Measurements from ENCODE around the gene FBXO40. TPM values are rescaled to one million over a fixed set of nuclear protein-coding genes. Genes with fewer than 3 reads are reported as not detected.

Gene FBXO40
- total RNA-seq, 1 donor from 2014 or later: not detected

GRCh38 chr3:121662742-121663141, 69.6 kb downstream of the FBXO40 start:
- H3K27ac Mint-ChIP-seq (ENCODE audit: unreplicated experiment): no peak overlapping the region

GRCh38 chr3:121663171-121663847, 70.1 kb downstream of the FBXO40 start:
- no peaks in the 10 kb centered on the region for H3K9me3 Mint-ChIP-seq (ENCODE audit: unreplicated experiment)
- Histone ChIP-seq H3K27me3 (ENCODE audit: insufficient read depth, low read length) (no peaks in the 10 kb centered on the region), H4K20me1 (ENCODE audit: insufficient read depth, low read length) (no peaks in the 10 kb centered on the region), H3K79me2 (ENCODE audit: insufficient read depth, low read length) (no peaks in the 10 kb centered on the region), H3K4me3 (ENCODE audit: insufficient read depth, low read depth, low read length) (no peak overlapping the region), H3K36me3 (ENCODE audit: insufficient read depth, low read length) (peaks cover 40% of the 10 kb centered on the region), H3K9me3 (ENCODE audit: insufficient read depth, low read depth, low read length) (no peaks in the 10 kb centered on the region), H2AFZ (ENCODE audit: low read depth, low read length) (no peak overlapping the region), H3K27ac (ENCODE audit: low read depth, low read length) (no peak overlapping the region), H3K9ac (ENCODE audit: low read length) (no peak overlapping the region), H3K4me1 (ENCODE audit: insufficient read depth, low read length) (no peaks in the 10 kb centered on the region), H3K4me2 (ENCODE audit: low read length) (no peak overlapping the region)
- TF ChIP-seq CTCF (IDR thresholded peaks at IDR 0.05; ENCODE audit: insufficient read depth, low read depth, low read length): no peak
- no peak for TF ChIP-seq EZH2 (IDR thresholded peaks at IDR 0.05; ENCODE audit: insufficient read depth, low read length)
- no peak overlapping the region for H3K27ac Mint-ChIP-seq (ENCODE audit: unreplicated experiment)
- peaks cover 48% of the 10 kb centered on the region for H3K36me3 Mint-ChIP-seq (ENCODE audit: low read depth, unreplicated experiment)
- no peak for DNase-seq (ENCODE audit: low read depth)
- peaks cover 18% of the 10 kb centered on the region for H3K4me1 Mint-ChIP-seq (ENCODE audit: low read depth, unreplicated experiment)
- no peak for FAIRE-seq
- no peaks in the 10 kb centered on the region for H3K27me3 Mint-ChIP-seq (ENCODE audit: low read depth, unreplicated experiment)
- no peak overlapping the region for H3K4me3 Mint-ChIP-seq (ENCODE audit: unreplicated experiment)

More at GRCh38 chr3:121662742-121663141, 69.6 kb downstream of the FBXO40 start:
- TF ChIP-seq CTCF (IDR thresholded peaks at IDR 0.05; ENCODE audit: insufficient read depth, low read depth, low read length) (no peak), EZH2 (IDR thresholded peaks at IDR 0.05; ENCODE audit: insufficient read depth, low read length) (no peak)
- Mint-ChIP-seq H3K9me3 (ENCODE audit: unreplicated experiment) (no peaks in the 10 kb centered on the region), H3K27me3 (ENCODE audit: low read depth, unreplicated experiment) (no peaks in the 10 kb centered on the region), H3K36me3 (ENCODE audit: low read depth, unreplicated experiment) (peaks cover 49% of the 10 kb centered on the region), H3K4me1 (ENCODE audit: low read depth, unreplicated experiment) (peaks cover 18% of the 10 kb centered on the region), H3K4me3 (ENCODE audit: unreplicated experiment) (no peak overlapping the region)
- Histone ChIP-seq H3K79me2 (ENCODE audit: insufficient read depth, low read length) (no peaks in the 10 kb centered on the region), H3K4me1 (ENCODE audit: insufficient read depth, low read length) (no peaks in the 10 kb centered on the region), H3K27ac (ENCODE audit: low read depth, low read length) (no peak overlapping the region), H3K9ac (ENCODE audit: low read length) (no peak overlapping the region), H4K20me1 (ENCODE audit: insufficient read depth, low read length) (no peaks in the 10 kb centered on the region), H3K36me3 (ENCODE audit: insufficient read depth, low read length) (peaks cover 35% of the 10 kb centered on the region), H3K4me3 (ENCODE audit: insufficient read depth, low read depth, low read length) (no peak overlapping the region), H2AFZ (ENCODE audit: low read depth, low read length) (no peak overlapping the region), H3K4me2 (ENCODE audit: low read length) (no peak overlapping the region), H3K9me3 (ENCODE audit: insufficient read depth, low read depth, low read length) (no peaks in the 10 kb centered on the region), H3K27me3 (ENCODE audit: insufficient read depth, low read length) (no peaks in the 10 kb centered on the region)
- FAIRE-seq: no peak
- DNase-seq (ENCODE audit: low read depth): no peak

- no peak overlapping the region for H3K4me2 ChIP-seq (ENCODE audit: low read length)
- H3K4me3 Mint-ChIP-seq (ENCODE audit: unreplicated experiment): no peak overlapping the region
- H3K79me2 ChIP-seq (ENCODE audit: insufficient read depth, low read length): no peaks in the 10 kb centered on the region
- H3K4me1 Mint-ChIP-seq (ENCODE audit: low read depth, unreplicated experiment): peaks cover 18% of the 10 kb centered on the region
- no peaks in the 10 kb centered on the region for H3K9me3 Mint-ChIP-seq (ENCODE audit: unreplicated experiment)
- DNase-seq (ENCODE audit: low read depth): no peak
- H3K36me3 Mint-ChIP-seq (ENCODE audit: low read depth, unreplicated experiment): peaks cover 46% of the 10 kb centered on the region
- H3K27ac Mint-ChIP-seq (ENCODE audit: unreplicated experiment): no peak overlapping the region
- no peak overlapping the region for H3K4me3 ChIP-seq (ENCODE audit: insufficient read depth, low read depth, low read length)
- H3K36me3 ChIP-seq (ENCODE audit: insufficient read depth, low read length): peaks cover 49% of the 10 kb centered on the region
- no peaks in the 10 kb centered on the region for H3K4me1 ChIP-seq (ENCODE audit: insufficient read depth, low read length)
- H4K20me1 ChIP-seq (ENCODE audit: insufficient read depth, low read length): no peaks in the 10 kb centered on the region
- H3K27ac ChIP-seq (ENCODE audit: low read depth, low read length): no peak overlapping the region
- TF ChIP-seq CTCF (IDR thresholded peaks at IDR 0.05; ENCODE audit: insufficient read depth, low read depth, low read length) (no peak), EZH2 (IDR thresholded peaks at IDR 0.05; ENCODE audit: insufficient read depth, low read length) (no peak)
- no peaks in the 10 kb centered on the region for H3K27me3 ChIP-seq (ENCODE audit: insufficient read depth, low read length)
- H3K9ac ChIP-seq (ENCODE audit: low read length): no peak overlapping the region
- FAIRE-seq: no peak
- no peaks in the 10 kb centered on the region for H3K9me3 ChIP-seq (ENCODE audit: insufficient read depth, low read depth, low read length)
- H2AFZ ChIP-seq (ENCODE audit: low read depth, low read length): no peak overlapping the region
- no peaks in the 10 kb centered on the region for H3K27me3 Mint-ChIP-seq (ENCODE audit: low read depth, unreplicated experiment)
These were observed 72.3 kb downstream of the FBXO40 start for GRCh38 chr3:121665488-121665887.

Measured in astrocyte (in vitro differentiated cells and primary cell).